Activated CD8-positive, alpha-beta memory T cell treated with anti-CD3 and anti-CD28 coated beads, Interleukin-2, amount 50 U/mL, for 4 hours (primary cell): ENCODE measurements around the gene DIP2C.
"Not testable (repeated sequence)": the region's sequence is repeated elsewhere in the genome, so short reads cannot be mapped to it uniquely, and the experiment has no call there.

Source experiments
- DNase-seq: peaks from one replicate; pipeline ENCODE4 v3.0.0-alpha.2; 2020

DIP2C gene

DNA sequence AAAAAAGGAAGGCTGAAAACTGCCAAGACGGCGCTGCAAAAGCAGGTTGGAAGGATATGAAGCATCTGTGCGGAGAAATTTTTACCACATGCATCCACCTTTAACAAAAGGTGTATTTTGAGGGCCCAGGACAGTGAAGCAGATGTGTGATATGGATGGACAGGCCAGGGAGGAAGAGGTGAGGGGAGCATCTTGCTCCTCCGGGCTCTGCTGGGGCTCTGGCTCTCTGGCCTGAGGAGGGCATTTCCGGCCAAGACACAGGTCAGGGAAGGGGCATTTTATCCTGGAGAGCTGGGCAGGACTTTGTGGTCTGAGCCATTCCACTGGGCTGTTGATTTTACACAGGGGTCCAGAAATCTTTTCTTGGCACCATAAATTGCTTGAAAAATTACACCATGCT, 379.1 kb downstream of the DIP2C start:
- DNase-seq: no peak

DNA sequence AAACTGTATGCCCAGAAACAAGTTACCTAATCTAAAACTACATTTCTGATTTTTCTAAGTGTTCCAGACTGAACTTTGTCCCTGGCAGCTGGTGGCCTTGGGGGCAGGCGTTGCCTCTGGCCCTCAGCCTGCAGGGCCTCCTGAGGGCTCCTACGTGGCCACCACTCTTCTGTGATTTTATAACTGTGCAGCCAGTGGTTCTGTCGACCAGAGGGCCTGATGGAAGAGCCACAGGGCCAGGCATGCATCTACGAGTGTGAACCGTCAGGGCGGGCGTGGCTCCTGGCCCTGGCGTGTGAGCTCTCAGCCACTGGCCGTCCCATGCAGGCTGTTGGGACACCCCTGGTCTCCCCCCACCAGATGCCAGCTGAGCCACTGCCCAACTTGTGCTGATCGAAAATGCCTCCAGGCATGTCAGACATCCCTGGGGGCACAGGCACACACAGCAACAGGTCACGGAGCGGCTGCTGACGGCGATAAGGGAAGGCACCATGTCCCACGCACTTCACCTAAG, 380.8 kb downstream of the DIP2C start:
- no peak for DNase-seq

DNA sequence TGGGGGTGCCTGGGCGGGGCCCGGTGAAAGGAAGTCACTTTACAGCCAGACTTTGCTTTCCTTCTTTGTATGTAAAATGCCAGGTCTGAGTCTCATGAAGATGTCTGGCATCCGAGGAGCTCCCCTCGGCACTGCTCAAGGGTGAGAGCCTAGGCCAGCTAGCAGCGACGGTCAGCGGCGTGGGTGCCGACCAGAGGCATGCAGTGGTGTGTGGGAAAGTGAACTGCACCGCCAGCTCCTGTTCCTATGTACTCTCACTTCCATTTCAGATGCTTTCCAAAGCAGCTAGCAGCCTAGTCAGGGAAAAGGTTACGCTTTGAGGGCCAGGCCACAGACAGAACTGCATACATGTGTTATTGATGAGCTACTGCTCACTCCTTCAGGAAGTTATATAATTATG, 381.4 kb downstream of the DIP2C start:
- DNase-seq: no peak

DNA sequence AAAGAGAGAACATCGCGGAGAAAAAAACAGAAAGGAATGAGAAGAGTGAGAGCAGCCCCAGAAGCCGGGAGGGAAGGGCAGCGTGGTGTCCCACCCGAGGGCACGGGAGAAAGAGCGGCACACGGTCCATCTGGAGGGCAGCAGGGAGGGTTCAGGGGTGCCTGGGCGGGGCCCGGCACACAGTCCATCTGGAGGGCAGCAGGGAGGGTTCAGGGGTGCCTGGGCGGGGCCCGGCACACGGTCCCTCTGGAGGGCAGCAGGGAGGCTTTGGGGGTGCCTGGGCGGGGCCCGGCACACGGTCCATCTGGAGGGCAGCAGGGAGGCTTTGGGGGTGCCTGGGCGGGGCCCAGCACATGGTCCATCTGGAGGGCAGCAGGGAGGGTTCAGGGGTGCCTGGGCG, 381.8 kb downstream of the DIP2C start:
- DNase-seq: no peak

DNA sequence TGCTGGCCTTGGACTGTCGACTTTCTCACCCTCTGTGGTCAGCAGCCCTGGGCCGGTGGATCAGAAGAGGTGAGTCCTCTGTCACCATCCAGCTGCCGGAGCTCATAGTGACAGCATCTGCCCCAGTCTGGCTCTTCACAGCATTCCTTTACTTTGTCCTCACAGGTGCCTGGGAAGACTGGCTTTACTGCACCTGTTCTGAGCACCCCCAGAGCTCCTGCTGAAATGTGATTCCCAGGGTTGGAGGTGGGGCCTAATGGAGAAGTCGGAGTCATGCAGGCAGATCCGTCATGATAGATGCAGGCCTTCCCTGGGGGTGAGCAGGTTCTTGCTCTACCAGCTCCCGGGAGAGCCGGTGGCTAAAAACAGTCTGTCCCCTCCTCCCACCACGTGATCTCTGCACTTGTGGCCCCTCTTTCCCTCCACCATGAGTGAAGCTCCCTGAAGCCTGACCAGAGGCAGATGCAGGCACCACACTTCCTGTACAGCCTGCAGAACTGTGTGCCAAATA, 382.7 kb downstream of the DIP2C start:
- no peak for DNase-seq

DNA sequence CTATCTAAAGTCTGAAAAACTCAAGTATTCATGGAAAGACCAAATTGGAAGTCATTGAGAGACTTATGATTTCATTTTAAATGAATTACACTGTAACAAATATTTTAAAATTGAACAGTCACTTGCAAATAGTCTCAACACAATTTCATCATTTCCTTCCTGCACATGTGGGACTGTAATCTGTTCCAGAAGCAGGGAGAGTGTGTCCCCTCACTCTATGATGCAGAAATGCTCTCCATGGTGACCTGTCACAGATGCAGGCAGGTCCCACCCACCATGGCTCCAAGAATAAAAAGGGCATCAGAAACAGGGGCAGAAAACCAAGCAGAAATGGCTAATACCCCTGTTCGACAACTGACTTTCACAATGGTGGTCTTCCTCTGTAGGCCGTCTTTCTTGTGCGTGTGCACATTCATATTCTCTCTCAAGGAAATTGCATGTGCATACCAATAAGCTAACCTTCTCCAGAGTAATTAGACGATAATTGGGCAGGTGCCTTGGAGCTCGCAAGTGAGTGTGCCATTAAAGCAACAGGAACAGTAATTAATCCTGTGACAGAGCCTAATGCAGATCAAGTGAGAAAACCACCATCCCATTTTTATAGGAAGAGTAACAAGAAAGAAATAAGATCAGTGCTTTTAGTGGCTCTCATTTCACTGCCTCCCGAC, 383.3 kb downstream of the DIP2C start:
- no peak for DNase-seq

DNA sequence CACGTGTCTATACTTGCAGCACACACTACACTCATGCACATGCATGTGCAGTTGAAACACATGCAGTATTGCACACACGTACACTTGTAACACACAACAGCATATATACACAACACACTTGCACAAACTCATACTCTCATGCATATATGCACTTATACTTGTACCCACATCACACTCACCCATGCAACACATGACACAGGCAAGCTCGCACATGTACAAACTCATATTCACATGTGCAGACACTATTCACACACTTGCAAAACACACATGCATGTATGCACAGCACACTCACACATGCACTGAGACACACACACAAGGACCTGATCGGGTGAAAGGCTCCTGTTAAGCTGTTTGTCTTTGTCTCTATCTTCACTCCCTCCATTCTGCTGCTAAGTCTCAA, 384.4 kb downstream of the DIP2C start:
- DNase-seq: no peak

DNA sequence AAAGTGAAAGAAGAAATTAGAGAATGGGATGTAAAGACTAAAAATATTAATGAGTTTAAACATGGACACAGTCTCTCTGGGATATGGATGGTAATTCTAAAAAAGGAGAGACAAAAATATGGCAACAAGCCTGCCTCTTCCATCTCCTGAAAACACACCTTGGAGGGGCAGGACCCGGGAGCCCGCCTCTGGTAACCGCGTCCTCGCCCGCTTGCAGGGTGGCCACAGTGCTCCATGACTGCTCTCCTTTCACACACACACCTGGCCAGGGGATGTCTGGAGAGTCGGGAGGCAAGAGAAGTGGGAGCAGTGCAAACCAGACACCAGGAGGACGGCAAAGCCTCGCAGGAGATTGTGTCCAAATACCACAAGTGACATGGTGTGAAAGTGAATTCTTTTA, 387.9 kb downstream of the DIP2C start:
- DNase-seq: no peak

DNA sequence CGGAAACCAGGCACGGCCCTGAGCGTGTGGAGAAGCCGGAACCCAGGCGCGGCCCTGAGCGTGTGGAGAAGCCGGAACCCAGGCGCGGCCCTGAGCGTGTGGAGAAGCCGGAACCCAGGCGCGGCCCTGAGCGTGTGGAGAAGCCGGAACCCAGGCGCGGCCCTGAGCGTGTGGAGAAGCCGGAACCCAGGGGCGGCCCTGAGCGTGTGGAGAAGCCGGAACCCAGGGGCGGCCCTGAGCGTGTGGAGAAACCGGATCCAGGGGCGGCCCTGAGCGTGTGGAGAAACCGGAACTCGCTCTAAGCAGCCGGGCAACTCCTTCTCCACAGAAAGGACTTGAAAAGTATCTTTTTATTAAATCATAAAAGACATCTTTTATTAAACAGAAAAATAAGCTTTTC, 388.9 kb downstream of the DIP2C start:
- DNase-seq: not testable (repeated sequence)

DNA sequence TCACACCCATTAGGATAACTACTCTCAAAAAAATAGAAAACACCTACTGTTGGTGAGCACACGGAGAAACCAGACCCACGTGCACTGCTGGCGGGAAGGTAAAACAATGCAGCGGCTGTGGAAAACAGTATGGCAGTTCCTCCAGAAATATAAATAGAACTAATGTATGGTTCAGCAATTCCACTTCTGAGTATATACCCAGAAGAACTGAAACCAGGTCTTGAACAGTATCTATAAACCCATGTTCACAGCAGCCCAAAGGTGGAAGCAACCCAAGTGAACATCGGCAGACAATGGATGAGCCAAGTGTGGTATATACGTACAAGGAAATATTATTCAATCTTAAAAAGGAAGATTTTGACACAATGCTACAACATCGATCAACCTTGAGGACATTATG, 389.5 kb downstream of the DIP2C start:
- no peak for DNase-seq

DNA sequence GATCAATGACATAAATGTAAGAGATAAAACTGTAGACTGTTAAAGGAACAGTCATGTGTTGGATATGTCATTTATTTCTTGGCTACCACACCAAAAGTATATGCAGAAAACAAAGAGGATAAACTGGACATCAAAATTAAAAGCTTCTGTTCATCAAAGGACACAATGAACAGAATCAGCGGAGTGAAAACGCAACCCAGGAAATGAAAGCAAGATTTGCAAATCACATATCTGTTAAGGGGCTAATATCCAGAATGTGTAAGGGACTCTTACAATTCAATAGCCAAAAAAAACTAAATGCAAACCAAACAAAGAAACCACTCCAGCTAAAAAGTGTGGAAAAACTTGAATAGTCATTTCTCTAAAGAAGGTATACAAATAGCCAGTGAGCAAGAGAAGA, 390.0 kb downstream of the DIP2C start:
- no peak for DNase-seq

DNA sequence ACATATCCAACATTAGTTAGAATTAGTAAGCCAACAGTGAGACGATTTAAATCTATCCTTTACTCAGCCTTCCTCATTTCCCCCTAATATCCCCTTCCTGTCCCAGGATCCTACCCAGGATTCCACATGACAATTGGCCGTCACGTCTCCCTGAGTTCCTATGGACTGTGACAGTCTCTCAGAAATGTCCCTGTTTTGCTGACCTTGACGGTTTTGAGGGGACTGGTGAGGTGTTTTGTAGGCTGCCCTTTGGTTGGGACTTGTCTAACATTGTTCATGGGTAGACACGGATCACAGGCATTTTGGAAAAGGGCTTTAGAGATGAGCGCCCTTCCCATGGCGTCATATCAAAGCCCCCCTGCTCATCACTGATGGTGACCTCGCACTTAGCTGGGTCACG, 391.4 kb downstream of the DIP2C start:
- DNase-seq: no peak

DNA sequence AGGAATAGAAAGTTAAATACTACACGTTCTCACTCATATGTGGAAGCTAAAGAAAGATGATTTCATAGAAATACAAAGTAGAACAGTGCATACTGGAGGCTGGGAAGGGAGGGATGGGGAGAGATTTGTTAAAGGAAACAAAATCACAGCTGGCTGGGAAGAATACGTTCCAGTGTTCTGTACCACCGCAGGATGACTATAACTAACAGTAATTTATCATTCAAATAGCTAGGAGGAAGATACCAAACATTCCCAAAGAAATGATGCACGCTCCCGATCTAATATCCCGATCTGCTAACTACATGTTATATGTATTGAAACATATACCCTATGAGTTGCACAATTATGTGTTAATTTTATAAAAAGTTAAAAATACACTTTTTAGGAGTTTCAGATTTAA, 391.9 kb downstream of the DIP2C start:
- no peak for DNase-seq

DNA sequence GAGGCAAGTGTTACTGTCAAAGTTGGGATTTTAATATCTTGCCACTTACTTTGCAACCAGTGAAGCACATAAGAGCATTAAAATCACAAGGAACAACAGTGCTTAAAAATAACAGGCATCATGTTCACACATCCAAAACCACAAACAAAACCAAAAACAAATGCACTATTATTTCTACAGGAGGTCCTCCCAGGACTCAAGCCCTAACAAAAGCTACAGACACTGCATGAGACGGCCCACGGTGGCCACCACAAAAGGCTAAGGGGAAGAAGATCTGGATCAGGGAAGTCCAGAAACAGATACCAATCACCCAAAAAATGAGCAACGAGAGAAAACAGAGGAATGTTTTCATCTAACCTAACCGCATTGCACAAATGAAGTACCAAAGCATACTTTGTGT, 395.8 kb downstream of the DIP2C start:
- no peak for DNase-seq

DNA sequence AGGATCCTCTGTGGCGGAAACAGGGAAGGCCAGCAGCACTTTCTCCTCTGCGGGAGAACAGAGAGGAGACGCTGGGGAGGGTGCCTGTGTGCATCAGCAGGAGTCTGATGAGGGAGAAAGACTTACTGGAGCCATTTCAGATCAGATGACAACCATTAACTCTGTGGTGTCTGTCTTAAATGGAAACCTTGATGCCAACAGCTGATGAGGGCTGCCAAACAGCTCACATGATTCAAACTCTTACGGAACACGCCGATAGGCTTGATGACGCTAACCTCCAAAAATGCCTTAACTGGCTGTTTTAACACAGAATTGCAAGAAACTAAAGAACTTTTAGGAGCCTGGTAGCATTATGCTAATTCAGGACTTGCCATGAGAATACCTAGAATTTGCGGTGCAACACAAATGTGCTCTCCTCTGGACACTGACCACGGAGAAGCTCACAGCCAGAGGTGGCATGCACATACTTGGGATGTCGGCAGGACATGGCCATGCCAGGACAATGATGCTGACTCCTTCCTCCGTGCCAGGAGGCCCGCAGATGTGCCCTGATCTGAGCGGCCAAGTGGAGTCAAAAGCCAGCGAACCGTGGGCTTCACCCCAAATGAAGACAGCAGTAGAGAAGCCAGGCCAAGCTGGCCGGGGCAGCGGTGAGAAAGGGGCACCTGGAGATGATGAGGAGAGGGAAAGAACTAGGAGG, 399.3 kb downstream of the DIP2C start:
- no peak for DNase-seq

DNA sequence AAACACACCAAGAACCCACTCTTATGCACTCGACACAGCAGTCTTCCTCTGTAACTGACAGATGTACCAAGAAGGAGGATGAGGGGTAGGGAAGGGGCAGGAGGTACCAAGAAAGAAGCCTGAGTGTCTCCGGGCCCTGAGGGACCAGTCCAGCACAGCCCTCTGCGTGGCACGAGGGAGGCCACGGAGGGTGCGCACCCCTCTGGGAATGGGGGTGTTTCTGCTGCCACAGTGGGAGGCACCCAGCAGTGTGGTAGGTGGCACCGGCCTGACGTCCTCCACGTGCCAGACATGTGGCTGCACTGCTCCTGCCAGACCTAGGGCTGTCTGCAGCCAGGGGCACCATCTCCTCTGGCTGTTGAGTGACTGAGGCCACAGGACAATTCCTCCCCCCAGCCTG, 399.9 kb downstream of the DIP2C start:
- no peak for DNase-seq

DNA sequence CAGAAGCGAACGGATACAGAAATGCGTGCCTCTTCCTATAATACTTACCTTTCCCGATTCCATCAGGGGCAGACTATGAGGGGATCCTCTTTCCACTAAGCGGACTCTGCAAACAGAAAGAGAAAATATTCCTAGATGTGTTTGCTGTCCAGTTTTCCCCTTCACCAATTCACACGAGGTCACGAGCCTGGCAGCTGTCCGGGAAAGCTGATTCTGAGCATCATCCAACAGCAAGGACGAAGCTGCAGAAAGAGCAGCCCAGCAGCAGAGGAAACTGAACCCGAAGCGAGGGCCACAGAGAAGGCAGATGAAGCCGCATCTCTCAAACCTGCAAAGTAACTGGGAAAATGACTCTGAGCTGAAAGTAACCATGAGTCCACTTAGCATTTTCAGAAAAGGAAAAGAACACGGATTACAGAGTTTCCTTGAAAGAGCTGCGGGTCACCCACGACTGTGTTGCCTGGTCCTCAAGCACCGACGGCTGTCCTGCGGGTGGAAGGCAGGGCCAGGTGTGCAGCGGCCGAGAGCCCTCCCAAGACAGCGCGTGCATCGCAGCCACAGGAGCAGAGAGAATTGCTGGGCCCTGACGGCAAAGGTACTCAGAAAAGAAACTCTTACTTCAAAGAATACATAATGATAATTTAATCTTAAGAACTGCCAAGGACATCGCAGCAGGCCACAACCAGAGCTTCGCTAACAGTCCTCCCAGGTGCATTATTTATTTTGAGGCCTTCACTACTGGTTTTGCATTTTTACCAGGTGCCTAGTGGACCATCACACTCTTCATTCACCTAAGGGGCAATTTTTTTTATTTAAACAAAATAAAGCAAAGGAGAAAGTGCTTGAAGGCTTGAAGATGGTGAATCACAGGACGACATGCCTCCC, 400.9 kb downstream of the DIP2C start:
- no peak for DNase-seq

DNA sequence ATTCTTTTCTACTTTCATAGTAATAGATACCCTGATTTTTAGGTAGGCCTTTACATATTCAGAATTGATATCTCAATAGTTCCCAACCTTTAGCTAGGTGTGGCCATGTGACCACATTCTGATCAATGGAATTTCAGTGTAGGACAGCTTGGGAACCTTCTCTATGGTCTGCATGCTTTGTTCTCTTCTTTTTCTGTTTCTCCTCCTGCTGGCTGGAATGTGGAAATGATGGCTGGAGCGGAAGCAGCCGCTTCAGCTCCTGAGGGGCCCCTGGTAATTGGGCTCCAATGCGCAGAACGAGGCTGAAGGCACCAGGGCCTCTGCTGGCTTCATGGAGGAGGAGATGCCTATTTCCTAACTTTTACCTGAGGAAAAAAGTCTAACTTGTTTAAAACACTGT, 401.7 kb downstream of the DIP2C start:
- DNase-seq: no peak

DNA sequence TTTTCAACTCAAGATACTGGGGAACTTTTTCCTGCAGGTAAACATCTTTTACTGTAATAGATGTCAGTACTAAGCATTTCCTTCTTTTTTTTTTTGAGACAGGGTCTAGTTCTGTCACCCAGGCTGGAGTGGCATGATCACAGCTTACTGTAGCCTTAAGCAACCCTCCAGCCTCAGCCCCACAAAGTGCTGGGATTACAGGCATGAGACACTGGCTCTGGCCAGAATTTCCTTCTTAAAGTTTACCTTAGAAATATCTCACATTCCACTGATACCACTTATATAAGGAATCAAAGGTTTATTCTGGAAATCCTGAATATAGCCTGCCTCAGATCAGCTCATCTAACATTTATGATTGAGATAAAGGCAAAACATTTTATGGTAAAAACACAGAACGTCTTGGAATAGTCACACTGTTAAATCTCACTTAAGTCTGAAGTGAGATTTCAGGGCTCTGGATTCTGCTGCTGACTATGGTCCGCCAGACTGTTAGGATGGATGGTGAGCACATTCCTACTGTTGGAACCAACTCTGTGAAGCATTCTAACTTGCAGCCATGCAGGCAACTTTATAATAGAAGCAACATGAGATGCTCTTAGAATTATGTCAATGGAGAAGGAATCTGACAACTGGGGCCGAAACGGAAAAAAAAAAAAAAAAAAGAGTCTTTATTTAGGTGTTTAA, 402.3 kb downstream of the DIP2C start:
- DNase-seq: no peak

DNA sequence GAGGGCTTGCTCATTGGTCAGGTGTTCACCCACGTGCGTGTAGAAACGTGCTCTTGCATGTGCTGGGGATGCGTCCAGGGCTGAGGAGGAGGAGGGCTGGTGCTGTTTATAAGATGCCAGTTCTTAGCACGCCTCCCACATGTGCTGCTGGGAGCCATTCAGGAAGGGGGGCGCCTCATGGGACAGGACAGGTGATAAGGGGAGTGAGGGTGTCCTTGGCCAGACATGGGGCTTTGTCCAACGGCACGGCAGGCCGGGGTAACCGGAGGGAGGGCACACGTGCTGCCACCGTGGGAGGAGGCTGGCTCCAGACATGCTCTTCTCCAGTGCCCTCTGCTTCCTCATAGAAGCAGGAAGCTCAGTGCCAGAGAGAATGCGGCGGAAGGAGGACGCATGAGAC, 404.3 kb downstream of the DIP2C start:
- DNase-seq: no peak

DNA sequence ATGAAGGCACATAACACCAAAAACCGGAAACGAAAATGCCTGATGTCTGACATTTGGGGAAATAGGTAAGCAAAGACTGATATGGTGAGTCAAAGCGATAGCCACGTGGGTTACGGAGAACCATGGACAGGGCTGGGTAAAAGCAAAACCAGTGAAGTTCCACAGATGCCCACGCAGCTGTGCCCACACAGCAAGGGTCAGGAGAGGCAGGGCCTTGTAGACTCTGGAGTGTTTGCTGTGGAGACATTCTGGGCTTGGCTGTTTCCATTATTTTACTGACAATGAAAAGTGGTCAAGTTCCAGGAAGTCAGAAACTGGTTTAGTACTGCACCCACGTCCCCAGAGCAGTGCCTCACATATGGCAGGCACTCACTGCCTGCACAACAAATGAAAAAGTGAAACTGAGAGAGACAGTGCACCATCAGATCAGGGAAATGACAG, 405.5 kb downstream of the DIP2C start:
- DNase-seq: no peak

DNA sequence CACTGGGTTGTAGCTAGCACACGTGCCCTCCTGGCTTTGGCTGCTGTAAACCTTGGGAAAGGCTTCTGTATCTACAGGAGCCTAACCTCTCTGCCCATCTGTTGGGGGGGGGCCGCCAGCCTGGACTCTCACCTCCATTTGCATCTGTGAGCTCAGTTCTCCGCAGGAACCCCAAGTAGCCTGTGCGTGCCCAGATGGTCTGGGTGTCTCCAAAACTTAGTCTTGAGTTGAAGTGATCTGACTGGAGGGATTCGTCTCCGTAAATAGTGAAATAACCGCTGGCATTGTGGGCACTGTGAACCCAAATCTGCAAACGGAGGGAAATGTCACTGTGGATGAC, 406.4 kb downstream of the DIP2C start:
- DNase-seq: no peak
